NCI-H2029 treated with DMSO at 0.1 percent for 48 hours (cell line): ENCODE results near the gene GARRE1.
"Not testable (repeated sequence)": the region's sequence is repeated elsewhere in the genome, so short reads cannot be mapped to it uniquely, and the experiment has no call there.

Source experiments
- DNase-seq: peaks from one replicate; lab custom pipeline; 2025; lab: John Stamatoyannopoulos, UW

Gene GARRE1, protein sequence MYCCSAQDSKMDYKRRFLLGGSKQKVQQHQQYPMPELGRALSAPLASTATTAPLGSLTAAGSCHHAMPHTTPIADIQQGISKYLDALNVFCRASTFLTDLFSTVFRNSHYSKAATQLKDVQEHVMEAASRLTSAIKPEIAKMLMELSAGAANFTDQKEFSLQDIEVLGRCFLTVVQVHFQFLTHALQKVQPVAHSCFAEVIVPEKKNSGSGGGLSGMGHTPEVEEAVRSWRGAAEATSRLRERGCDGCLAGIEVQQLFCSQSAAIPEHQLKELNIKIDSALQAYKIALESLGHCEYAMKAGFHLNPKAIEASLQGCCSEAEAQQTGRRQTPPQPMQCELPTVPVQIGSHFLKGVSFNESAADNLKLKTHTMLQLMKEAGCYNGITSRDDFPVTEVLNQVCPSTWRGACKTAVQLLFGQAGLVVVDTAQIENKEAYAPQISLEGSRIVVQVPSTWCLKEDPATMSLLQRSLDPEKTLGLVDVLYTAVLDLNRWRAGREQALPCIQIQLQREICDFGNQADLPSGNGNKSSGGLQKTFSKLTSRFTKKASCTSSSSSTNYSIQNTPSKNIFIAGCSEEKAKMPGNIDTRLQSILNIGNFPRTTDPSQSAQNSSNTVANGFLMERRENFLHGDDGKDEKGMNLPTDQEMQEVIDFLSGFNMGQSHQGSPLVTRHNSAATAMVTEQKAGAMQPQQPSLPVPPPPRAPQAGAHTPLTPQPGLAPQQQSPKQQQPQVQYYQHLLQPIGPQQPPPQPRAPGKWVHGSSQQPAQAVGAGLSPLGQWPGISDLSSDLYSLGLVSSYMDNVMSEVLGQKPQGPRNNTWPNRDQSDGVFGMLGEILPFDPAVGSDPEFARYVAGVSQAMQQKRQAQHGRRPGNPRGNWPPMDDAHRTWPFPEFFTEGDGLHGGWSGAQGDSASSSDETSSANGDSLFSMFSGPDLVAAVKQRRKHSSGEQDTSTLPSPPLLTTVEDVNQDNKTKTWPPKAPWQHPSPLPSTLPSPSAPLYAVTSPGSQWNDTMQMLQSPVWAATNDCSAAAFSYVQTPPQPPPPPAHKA (N-terminal part only)

GRCh38 chr19:34254046-34254697, at the start of gene GARRE1:
Gene GARRE1 (plus strand): TSS chr19:34254554. CDS start chr19:34300474, 45,920 bp downstream.
- DNase-seq = no peak

DNA sequence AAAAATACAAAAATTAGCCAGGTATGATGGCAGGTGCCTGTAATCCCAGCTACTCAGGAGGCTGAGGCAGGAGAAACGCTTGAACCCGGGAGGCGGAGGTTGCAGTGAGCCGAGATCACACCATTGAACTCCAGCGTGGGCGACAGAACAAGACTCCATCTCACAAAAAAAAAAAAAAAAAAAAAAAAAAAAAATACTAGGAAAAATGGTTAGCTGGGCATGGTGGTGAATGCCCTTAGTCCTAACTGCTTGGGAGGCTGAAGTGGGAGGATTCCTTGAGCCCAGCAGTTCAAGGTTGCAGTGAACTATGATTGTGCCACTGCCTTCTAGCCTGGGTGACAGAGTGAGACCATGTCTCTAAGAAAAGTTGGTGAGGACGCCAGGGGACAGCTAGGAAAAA, 49.0 kb upstream of the GARRE1 start:
- not testable (repeated sequence) for DNase-seq

- no peak for DNase-seq
These were observed 46.0 kb upstream of the GARRE1 start for GRCh38 chr19:34208291-34208884.

DNA sequence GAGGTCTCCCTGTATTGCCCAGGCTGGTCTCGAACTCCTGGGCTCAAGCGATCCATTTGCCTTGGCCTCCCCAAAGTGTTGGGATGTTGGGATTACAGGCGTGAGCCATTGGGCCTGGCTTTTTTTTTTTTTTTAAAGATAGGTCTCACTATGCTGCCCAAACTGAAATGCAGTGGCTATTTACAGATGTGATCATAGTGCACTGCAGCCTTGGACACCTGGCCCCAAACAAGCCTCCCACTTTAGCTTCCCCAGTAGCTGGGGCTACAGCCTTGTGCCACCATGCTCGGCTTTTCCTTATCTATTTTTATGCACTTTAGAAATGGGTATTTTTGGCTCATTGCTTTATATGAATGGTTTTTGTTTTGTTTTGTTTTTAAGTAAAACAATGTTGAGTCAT, 44.6 kb upstream of the GARRE1 start:
- DNase-seq = no peak

DNA sequence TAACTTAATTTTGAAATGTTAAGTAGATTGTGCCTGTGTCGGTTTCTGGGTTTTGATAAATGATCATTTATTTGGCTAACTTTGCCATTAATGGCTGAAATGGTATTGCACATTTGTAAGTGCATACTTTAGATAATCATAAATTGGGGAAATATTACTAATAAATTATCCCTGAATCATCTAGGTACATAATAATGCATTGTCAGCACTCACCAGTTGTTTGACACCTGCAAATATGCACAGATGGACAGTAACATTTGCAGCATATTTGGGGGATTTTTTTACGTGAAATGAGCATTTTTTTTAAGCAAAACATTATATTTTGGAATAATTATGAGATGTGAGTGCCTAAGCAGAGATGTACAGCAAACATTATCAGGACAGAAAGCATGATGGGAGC, 41.1 kb upstream of the GARRE1 start:
- DNase-seq = no peak

GRCh38 chr19:34214040-34214439, 40.3 kb upstream of the GARRE1 start:
- no peak for DNase-seq

DNA sequence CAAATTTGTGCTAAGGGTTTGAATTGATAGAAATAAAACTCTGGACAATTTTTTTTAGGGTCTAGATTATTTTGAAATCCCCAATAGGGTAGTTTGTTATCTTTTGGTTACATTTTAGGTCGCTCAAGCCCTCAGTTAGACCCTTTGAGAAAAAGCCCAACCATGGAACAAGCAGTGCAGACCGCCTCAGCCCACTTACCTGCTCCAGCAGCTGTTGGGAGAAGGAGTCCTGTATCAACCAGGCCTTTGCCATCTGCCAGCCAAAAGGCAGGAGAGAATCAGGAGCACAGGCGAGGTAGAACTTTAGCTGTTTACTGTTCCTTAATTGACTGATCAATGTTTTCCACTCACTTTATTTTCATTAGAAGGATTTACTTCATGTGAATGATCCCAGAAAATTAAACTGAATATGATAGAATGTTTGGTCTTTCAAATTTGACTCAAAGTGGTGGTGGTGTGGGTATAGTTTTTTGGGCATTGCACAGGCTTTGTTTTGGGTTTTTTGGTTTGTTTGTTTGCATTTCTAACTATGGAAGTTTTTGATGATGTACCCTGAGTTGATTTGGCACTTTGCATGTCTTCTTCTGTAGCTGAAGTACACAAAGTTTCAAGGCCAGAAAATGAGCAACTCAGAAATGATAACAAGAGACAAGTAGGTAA, 39.2 kb upstream of the GARRE1 start:
- DNase-seq = no peak

- DNase-seq = no peak
These were observed 38.7 kb upstream of the GARRE1 start for GRCh38 chr19:34215666-34216038.

- DNase-seq = not testable (repeated sequence)
These were observed 37.6 kb upstream of the GARRE1 start for GRCh38 chr19:34216745-34217219.

- DNase-seq = peak; percentile 95
These were observed 36.2 kb upstream of the GARRE1 start for GRCh38 chr19:34217952-34218817.

DNA sequence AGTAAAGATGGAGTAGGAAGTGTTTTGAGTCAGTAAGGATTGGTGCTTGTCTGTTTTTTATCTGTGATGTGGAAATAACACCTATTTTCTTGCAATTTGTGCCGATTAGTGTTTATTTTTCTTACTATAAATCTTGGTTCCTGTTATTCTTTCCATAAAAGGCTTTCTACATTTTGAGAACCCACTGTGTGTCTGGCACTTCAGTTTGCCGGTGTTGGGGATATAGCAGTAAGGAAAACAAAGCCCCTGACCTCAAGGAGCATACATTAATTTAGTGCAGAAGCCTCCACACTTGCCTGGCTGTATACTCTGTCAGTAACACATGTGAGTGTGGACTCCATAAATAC, 35.6 kb upstream of the GARRE1 start:
- DNase-seq = no peak

DNA sequence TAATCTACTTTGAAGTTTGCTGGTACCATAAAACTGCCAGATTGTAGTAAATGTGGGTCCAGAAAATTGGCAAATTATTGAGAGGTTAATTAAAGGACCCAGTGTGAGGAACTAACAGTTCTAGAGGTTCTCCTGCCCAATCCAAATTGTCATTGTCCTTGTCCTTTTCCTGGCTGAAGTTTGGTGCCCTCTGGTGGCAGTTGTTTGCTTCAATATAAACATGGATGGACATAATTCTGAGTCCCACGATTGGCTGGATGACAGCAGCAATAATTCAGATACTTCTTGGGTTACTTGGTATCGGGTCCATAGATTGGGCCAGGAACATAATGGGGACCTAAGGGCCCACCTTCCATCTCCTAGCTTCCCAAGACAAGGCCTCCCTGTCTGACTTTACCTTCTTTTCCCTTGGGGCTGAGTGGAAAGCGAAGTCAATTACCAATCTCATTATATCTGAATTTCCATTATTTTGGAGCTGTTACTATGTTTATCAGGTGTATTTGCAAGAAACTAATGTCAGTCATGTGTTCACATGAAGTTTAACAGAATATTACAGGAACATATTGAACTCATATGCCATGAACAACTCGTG, 33.8 kb upstream of the GARRE1 start:
- peak; percentile 76 for DNase-seq

DNA sequence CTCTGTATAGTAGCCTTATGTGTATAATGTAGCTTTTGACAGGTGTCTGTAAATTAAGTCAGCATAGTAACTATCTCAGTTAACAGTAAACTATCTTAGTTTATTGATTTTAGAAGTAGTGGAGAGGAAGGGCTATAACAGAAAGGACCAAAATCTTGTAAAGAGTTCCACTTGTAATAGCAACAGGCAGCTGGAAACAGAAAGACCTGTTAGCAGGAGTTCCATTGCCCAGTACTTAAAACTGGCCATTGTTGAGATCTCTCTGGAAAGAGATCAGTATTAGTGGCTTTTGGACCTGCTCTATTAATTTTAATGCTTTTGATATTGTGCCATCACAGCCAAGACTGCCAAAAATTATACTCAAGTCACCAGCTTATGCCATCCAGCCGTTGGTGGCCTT, 32.0 kb upstream of the GARRE1 start:
- no peak for DNase-seq

GRCh38 chr19:34224996-34225658, 29.2 kb upstream of the GARRE1 start:
- no peak for DNase-seq

- DNase-seq = no peak
These were observed 28.7 kb upstream of the GARRE1 start for GRCh38 chr19:34225659-34226015.

- DNase-seq = no peak
These were observed 28.3 kb upstream of the GARRE1 start for GRCh38 chr19:34226036-34226435.

GRCh38 chr19:34228347-34228746, 26.0 kb upstream of the GARRE1 start:
- DNase-seq = no peak

DNA sequence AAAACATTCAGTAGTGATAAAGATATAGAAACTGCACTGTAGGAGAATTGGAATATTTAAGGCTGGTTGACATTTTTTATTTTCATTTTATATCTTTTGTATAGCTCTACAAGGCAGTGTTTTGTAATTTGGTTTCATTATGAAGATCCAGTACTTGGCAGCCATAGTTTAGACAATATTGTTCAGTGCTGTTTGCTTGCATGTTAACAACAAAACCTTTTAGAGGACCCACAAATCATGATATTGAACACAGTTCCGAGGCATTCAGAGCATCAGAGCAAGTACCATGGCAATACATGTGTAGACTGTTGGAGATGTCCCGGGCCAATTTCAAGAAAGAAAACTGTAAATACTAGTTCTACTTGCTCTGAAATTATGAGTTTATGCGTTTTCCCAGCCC, 25.6 kb upstream of the GARRE1 start:
- DNase-seq = no peak

- no peak for DNase-seq
These were observed 24.6 kb upstream of the GARRE1 start for GRCh38 chr19:34229721-34230120.
